Stimulated activated CD8-positive, alpha-beta memory T cell treated with anti-CD3 and anti-CD28 coated beads, Interleukin-4, amount 100 ng/mL, for 1 hour (primary cell): Measurements from ENCODE around the gene CAMK1G.

Experiments used
- DNase-seq, 2 donors: peaks; one replicate each; pipeline ENCODE4 v3.0.0-alpha.2; 2020; ENCODE audit warnings: low read depth in 2 of 2, low spot score in 1 of 2

The CAMK1G gene

DNA sequence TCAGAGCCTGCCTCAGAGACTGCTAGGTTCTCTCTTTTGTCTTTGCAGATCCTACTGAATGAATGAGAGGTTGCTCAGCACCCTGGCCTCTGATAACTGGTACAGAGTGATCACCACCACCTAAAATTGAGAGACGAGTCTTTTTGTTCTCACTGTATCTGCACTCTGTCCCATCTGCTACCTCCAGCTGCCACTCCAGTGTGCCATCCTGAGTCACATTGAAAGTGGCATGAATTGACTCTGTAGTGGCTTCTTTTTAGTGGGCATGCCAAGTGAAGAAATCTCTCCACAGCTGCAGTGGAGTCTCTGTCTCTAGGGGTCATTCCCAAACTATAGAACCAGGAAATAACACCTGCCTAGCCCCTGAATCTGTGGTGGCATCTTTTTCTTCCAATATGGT is 14.7 kb downstream of the CAMK1G start:
- DNase-seq, result no peak

DNA sequence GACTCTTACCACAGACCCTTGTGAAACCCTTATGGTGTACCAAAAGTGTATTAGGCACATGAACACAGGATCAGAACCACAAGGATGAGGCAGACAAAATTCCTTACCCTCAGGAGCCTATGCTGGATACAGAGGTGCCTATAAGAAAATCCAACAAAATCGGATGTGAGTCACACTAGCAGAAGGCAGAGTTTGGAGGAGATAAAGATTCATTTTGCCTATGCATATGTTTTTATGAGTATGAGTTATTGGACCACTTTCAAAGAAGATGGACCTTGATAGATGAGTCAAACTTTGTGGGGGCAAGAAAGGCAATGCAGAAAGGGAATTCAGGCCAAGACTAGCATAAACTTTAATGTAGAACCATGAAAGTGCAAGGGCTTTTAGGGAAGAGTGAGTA is 17.0 kb downstream of the CAMK1G start:
- no peak for DNase-seq

DNA sequence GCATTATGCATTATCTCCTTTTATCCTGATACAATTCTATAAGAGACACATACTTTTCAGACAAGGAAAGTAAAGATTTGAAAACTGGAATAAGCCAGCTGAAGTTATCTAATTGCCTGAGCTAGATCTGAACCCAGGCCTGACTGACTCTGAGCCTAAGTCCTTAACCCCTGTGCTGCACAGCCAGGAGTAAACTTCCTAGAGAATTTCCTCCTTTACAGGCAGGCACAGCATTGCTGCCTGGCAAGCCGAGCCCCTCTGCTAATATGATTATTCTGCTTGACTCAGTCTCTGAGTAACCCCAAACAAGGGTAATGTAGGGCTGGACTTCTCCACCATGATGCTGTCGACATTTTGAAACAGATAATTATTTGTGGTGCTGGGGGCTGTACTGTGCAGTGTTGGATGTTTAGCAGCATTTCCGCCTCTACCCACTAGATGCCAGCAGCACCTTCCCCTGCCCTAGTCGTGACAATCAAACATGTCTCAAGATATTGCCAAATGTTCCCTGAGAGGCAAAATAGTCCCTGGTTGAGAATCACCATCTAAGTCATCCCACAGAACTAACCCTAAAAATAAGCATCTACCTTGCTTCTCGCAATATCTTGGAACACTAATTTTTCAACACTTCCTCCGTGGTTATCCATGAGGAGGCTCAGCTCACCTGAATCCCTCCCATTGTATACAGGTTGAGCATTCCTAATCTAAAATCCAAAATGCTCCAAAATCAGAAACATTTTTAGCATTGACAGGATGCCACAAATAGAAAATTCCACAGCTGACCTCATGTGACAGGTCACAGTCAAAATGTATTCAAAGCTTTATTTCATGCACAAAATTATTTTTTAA is 18.5 kb downstream of the CAMK1G start:
- DNase-seq, result no peak

DNA sequence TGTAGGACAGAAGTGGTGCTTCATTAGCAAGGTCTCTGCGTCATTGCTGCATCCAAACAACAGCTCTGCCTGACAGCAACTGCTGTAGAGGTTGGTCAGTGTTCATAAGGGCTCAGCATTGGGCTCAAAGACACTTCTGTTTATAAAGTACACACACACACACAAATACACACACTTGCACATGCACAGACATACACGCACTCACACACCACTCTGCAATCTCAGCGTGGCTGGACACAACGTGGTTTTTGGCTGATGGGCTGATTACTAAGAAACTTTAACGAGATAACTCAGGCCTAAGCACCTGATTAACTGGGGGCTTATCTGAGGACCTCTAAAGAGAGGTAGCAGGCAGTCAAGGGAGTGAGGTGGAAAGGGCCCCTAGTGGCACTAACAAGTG is 20.4 kb downstream of the CAMK1G start:
- DNase-seq, result no peak

DNA sequence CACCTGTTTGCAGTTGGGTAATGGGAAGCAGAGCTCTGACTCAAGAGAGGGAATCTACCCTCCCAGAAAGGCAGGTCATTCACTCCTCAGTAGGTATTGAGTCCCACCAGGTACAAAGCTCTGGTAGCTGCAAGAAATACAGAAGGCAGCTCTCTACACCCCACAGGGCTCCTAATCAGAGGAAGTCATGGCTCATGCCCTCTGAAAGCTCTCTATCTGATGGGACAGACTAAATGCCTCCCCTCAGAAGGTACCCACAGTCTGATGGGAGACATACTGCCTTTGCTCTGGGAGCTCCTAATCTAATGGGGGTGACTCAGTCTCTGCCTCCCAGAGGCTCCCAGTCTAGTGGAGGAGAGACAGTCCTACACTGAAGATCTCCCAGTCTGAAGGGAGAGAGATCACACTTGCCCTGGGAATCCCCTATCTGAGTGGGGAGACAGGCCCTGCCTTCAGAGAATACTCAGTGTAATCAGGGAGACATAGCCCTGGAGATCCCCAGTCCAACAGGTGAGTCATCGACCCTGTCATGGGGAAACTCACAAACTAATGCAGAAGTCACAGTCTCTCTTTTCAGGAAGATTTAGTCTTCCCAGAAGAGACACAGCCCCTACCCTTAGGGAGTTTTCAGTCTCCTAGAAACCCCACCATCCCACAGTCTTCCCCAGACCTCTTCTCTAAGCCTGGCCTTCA is 23.7 kb downstream of the CAMK1G start:
- no peak for DNase-seq

DNA sequence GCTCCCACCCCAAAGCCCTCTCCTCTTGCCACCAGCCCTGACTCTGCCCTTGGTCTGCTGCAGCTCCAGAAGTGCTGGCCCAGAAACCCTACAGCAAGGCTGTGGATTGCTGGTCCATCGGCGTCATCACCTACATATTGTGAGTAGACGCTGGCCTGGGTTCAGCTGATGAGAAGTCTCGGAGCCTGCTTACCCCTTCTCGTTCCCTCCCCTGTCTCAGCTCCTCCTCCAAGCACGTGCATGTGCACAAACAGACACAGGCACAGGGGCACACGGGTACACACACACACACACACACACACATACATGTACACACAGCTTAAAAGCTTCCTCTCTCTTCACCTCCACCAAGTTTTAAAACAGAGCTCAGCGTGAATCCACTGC is 24.3 kb downstream of the CAMK1G start:
- no peak for DNase-seq

DNA sequence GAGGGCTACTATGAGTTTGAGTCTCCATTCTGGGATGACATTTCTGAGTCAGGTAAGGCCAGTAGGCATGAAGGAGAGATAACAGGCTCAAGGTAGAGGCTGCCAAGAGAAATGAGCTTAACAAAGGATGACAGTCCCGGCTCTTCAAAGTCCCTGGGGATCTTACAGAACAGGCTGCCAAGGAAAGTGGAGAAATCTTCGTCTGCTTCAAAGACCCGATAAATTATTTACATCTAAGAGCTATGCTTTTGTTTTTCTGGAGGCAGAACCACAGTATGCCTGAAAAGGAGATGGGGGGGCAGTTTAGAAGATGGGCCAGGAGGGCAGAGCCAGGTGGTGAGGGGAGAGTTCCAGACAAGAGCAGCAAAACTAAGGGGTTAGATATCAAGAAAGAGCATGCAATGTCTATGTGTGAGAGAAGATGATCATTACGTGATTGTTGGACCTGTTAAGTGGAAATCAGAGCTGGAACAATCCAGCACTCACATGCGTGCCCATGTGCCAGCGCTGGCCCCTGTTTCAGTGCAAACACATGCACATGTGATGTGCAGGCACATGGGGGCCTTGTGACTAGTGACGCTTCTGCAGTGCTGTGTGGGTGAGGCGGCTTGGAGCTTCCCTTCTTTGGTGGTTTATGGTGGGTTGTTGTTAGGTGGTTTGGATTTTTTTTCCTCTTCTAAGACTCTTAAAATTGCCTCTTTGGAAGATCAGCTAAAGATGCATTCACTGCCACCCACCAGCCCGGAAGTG is 25.7 kb downstream of the CAMK1G start:
- no peak for DNase-seq

DNA sequence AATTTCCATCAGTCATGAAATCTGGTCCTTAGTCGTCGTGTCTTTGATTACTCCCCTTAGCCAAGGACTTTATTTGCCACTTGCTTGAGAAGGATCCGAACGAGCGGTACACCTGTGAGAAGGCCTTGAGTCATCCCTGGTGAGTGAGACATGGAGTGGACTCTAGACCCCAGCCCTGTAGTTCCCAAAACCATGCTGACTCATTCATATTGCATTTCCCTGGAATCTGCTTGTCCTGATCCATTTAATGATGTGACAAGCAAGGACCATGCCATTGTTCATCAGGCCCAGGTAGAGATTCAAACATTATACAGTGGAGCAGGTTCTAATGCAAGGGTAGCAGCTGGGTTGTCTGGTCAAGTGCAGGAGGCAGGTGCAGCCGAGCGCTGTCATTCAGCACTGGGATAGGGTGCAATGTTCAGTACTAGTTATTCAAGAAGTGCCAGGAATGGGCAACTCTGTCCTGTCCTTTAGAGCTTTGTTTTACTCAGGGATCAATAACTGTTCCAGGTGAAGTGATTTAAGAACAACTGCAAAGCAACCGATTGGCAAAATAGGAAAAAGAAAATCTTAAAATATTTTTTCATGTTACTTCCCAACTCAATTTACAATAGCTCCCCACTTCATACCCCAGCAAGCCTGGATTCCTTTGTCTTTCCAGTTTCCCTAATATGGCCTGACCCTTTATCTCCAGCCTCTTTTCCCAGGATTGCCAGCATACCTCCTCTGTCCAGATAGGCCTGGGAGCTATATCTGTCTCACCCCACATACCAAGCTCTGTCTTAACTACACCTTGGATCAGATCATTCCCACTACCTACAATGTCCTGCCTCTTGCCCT is 26.5 kb downstream of the CAMK1G start:
- no peak for DNase-seq

DNA sequence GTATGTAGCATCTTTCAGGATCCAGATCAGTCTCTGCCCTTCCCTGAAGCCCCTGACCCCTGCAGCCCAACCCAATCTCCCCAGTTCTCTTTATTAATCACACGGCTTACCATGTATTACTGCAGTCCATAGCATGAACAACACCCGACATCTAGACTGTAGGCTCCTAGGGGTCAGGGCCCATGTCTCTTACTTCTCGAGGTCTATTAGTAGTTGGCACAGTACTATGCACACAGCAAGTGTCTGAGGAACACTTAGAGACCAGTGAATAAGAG is 27.1 kb downstream of the CAMK1G start:
- DNase-seq, result no peak

DNA sequence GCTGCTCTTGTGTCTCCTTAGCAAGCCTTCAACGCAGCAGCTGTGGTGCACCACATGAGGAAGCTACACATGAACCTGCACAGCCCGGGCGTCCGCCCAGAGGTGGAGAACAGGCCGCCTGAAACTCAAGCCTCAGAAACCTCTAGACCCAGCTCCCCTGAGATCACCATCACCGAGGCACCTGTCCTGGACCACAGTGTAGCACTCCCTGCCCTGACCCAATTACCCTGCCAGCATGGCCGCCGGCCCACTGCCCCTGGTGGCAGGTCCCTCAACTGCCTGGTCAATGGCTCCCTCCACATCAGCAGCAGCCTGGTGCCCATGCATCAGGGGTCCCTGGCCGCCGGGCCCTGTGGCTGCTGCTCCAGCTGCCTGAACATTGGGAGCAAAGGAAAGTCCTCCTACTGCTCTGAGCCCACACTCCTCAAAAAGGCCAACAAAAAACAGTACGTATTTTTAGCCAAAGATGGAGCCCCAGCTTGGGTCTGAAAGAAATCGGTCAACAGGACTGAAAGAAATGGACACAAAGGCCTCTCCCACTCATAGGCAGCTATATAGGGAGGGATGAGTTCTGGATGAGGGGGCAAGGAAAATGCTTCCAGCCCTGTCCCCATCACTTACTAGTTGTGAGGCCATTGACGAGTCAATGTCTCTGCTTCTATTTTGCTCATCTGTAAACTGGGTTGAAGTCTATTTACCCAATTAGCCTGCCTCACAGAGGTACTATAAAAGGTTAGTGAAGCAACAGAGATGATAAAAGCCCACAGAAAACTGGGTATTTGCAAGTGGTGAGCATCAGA is 28.5 kb downstream of the CAMK1G start:
- no peak for DNase-seq

DNA sequence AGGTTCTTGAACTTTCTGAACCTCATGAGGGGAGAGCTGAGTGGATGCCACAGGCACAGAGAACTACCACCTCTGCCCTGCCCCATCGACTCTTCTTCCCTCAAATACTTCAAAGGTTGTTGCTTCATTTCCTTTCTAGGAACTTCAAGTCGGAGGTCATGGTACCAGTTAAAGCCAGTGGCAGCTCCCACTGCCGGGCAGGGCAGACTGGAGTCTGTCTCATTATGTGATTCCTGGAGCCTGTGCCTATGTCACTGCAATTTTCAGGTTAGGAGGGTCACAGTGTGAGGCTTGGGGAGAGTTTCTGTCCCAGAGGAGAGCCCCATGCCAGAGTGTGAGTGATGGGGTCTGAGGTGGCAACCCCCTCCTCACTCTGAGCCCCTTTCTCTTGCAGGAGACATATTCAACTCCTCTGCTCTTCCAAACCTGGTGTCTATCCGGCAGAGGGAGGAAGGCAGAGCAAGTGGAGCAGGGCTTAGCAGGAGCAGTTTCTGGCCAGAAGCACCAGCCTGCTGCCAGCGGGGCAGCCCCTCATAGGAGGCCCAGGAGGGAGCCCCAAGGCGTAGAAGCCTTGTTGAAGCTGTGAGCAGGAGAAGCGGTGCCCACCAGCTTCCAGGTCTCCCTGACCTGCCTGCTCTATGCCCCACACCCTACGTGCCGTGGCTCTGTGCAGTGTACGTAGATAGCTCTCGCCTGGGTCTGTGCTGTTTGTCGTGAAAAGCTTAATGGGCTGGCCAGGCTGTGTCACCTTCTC is 29.3 kb downstream of the CAMK1G start:
- no peak for DNase-seq

DNA sequence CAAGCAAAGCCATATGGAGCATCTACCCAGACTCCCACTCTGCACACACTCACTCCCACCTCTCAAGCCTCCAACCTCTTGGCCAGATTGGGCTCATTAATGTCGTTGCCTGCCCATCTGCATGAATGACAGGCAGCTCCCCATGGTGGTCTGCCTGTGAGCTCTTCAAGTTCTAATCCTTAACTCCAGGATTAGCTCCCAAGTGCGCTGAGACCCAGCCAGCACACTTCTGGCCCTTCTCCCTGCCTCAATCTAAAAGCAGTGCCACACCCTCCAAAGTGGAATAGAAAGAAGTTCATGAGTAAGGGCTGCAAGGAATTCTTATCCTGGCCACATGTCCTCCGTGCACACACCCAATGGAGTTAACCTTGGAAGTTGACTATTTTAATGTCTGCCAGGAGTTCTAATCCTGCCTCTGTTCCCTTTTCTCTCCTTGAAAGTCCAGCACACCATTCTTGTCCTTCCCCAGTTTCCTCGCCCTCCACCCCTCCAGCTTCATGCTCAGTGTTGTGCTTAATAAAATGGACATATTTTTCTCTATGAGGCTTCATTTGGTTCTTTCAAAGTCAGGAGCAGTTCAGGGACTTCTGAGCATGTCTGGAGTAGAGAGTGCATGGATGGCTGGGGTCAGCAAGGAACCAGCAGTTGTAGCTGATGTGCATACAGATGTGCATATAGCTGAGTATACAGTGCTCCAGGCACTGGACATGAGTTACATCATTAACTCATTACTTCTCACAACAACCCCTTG is 30.1 kb downstream of the CAMK1G start:
- no peak for DNase-seq

DNA sequence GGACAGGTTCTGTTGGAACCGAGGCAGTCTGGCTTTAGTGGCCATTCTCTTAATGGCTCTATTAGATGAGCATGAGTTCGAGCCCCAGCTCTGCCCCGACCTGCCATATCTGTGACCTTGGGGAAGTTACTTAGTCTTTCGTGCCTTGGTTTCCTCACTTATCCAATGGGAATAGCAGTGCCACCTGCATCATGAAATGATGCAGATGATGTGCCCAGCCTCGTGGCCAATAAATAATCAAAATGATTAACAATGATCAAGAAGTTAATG is 30.6 kb downstream of the CAMK1G start:
- DNase-seq, result no peak

DNA sequence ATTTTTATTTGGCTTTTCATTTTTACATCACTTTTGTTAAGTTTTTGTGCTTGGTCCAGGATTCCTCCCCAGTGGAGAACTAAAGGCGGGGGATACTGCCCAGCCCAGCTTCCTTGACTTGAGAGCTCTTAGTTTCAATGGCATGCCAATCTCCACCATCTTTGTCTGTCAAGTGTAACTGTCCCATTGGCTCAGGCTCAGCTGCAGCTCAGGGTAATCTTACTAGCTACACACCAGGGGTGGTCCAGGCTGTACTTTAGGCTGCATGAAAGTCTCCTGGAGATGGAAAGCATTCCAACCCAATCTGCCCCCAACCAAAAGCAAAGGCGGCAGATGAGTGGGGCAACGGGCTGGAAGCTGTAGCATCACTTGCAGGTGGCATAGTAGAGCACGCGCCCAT is 31.4 kb downstream of the CAMK1G start:
- no peak for DNase-seq

DNA sequence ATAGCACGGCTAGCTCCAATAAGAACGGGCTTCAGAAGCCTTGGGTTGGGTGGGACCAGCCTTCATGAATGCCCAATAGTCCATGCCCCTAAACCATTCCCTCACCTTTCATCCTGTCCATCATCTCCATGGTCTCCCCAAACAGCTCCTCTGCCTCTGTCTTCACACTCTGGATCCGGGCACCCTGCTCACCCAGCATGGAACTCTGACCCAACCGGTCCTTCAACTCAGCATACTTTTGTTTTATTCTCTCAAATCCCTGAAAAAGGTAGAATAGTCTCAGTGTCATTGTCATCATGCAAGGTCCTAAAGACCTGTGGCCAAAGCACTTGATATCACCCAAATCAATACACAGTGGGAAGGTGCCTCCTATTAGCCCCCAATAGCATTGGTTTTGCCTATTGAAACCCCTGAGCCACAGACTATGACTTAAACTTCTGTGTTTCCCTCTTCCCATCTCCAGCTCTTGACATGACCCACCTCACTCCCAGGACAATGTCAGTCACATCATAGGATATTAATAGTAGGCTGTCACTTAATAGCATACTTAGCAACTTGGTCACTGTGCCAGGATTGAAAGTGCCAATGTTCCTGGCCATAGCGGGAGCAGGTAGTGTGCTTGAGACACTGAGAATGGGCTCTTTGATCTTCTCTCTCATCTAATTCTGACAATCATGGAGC is 33.0 kb downstream of the CAMK1G start:
- DNase-seq, result no peak

DNA sequence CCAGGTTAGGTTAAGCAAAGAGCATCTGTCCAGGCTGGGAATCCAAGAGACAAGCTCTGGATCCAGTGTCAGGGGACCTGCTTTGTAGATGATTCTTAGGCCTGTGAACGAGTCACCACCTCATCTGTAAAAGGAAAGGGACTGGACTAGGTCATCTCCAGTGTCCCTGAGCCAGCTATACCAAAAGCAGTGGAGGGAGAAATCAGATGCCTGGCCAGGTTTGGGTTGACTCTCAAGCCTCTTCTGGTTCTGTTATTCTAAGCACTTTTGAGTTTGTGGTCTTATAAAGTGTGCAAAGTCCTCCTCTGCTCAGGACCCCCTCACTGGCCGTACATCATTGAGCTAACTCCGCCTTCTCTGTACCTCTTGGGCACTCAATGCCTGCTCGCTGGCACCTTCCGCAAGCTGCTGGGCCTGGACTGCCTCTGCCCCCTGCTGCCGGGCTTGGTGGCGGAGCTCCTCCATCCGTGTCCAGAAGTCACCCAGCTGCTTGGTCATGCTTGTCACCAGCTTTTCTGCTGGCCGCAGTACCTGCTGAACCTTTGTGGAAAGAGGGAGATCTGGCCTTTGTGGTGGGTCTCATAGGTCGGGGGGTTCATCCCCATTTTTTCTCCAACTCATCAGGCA is 33.6 kb downstream of the CAMK1G start:
- DNase-seq, result no peak

DNA sequence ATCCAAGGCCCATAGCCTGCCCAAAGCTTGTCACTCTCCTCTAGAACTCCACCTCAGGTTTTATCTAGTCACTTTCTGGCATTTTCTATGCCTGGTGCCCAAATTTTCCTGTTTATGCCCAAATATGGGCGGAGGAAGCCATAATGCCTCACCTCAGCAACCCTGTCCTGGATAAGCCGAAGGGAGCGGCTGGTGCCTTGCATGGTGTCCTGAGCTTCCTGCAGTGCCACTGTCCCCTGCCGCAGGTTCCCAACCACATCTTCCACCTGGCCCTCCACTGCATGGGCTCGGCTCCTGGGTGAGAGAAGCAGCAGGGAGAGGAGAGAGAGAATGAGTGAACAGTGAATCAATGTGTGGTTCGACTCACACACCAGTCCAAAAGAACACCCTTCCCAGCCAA is 34.2 kb downstream of the CAMK1G start:
- DNase-seq, result no peak

DNA sequence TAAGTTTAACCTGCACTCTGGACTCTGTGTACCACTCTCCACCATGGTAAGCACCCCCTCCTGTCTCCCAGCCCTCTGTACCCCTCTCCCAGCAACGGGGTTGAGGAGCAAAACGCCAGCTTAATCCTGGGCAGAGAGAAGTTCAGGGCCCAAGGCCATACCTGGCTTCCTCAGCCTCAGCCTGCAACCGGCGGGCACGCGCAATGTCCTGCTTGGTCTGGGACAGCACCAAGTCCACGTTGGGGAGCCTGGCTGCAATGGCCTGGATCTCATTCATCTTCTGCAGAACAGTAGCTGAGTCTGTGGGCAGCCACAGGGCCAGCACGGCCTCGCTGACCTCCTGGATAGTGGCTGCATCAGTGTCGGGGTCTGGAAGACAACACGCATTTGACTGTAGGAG is 34.8 kb downstream of the CAMK1G start:
- no peak for DNase-seq
